IPS-NIHi7 (cell line): ENCODE measurements around the gene ATP8B4.
A peak's percentile ranks its signal among the peaks of the same experiment; 100 is the strongest.
"Not testable (repeated sequence)": the region's sequence is repeated elsewhere in the genome, so short reads cannot be mapped to it uniquely, and the experiment has no call there.

Experiments
- DNase-seq: peaks from one replicate; pipeline ENCODE4 v3.0.0; 2012; ENCODE audit warnings: mixed read lengths; ENCODE audit errors: extremely low spot score

The ATP8B4 gene

DNA sequence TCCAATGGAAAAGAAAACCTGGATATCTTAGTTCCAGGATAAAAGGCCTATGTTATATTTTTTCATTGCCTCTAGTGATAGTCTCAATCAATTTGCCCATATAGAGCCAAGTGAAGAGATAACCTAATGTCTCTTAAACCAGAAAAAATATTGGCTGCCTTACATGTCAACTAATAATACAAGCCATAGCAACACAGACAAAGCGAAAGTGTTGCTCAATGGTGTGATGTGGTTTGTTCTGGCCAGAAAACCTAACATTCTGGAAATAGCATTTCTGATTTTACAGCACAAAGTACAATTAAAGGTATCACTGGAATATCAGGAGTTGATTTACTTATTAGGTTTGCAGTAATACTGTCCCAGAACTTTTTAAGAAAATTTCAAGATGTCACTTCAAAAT, 101.5 kb downstream of the ATP8B4 start:
- DNase-seq: no peak

GRCh38 chr15:50016951-50017350, 102.1 kb downstream of the ATP8B4 start:
- DNase-seq: no peak

- DNase-seq: no peak
These were observed 106.2 kb downstream of the ATP8B4 start for GRCh38 chr15:50012790-50013189.

GRCh38 chr15:50009634-50010033, 109.4 kb downstream of the ATP8B4 start:
- no peak for DNase-seq

GRCh38 chr15:50003786-50004334, 115.2 kb downstream of the ATP8B4 start:
- peak; percentile 91 for DNase-seq

DNA sequence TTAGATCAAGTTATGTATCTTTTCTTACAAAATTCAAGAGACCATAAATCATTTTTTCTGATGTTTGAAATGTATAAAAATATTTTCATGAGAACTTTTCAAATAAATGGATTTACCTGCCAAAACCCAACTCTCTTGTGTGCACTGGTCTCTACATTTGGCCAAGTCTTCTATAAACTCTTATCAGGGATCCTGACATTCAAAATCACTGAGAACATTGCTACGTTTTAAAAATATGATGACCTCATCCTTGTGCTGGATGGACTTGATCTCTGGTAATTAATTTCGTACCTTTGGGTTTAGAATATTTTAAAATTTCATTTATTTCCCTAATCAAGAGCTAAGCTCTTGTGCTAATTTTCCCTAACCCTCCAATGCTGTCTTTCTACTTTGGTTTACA, 127.4 kb downstream of the ATP8B4 start:
- no peak for DNase-seq

DNA sequence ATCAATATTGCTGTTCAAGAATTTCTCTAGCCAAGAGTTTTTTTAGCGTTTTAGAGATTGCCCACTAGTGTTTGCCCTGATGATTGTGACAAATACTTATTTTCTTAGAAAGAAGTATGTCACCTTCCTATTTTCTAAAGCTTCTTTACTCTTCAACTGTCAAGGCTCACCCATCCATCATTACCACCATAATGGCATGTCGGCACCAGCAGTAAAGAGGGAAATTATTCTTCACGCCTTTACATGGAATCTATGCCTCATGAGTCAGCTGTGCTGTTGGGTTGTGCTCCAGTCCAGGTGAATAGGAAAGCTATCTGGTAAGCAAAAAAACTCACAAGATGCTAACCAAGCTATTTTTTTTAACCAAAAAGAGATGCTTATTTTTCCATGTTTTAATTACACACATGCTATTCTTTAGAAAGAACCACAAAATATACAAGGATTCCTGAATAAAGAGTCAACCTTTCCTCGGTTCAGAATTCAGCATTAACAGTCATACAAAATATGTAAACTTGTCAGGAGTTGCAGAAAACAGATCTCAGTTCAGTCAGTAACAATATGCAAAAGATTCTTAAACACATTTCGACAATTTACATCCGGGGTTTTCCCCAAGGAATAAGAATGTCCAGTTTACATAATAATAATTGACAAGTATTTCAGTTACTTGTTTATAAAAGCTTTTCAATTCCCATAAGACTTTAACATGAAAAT, 128.0 kb downstream of the ATP8B4 start:
- DNase-seq: no peak

- DNase-seq: no peak
These were observed 129.5 kb downstream of the ATP8B4 start for GRCh38 chr15:49989498-49989897.

DNA sequence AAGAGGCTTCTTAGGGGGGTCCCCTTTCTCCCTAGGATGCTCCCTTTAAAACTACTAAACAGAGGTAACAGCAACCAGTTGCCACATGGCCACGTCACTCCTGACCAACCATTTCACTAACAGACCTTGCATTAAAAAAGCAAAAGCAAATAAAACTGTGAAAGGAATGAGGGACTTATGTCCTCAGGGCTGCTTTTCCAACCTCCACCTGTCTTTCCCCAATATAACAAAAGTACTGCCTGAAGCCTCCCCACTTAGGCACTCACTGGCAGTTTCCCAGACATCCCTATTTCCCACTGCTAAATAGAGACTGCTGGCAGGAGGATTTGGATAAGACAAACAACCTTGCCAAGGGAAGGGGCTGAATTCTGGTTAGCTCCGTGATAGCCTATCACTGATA, 130.3 kb downstream of the ATP8B4 start:
- DNase-seq: no peak

GRCh38 chr15:49987896-49988295, 131.1 kb downstream of the ATP8B4 start:
- DNase-seq: no peak

- DNase-seq: no peak
These were observed 131.7 kb downstream of the ATP8B4 start for GRCh38 chr15:49987198-49987785.

DNA sequence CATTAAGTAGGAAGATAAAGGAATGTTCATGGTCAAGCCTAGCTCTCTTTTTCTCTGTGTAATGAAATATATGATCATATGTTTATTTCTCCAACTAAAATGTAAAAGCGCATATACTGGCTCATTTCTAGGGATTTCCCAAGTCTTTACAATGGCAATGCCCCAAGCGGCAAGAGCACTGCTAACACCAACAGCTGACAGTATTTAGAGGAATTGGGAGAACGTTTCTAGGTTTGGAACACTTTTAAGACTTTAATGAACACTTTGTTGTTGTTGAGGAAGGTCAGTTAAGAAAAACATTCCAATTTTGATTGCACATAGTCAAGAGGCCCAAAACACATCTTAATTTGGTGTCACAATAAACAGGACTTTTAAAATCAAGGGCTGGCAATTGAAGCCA, 132.7 kb downstream of the ATP8B4 start:
- DNase-seq: no peak

- no peak for DNase-seq
These were observed 133.6 kb downstream of the ATP8B4 start for GRCh38 chr15:49985463-49985862.

DNA sequence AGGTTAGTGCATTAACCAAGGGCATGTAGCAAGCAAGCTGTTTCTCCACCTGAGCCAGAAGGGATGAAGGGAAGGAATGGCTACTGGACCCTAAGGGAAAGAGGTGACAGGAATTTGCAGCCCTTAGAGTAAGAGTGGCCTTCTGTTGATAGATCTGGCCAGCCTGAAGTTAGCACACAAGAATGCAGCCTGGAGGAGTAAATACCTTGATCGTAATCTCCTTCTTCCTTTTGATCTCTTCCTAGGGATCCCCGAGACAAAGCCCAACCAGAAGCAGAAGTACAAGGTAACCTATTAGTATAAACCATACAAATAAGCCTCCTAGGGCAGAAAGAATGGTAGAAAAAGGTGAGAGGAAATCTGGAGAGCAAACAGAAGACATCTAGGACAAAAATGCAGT, 134.6 kb downstream of the ATP8B4 start:
- DNase-seq: peak; percentile 54

- DNase-seq: no peak
These were observed 136.4 kb downstream of the ATP8B4 start for GRCh38 chr15:49982584-49982983.

DNA sequence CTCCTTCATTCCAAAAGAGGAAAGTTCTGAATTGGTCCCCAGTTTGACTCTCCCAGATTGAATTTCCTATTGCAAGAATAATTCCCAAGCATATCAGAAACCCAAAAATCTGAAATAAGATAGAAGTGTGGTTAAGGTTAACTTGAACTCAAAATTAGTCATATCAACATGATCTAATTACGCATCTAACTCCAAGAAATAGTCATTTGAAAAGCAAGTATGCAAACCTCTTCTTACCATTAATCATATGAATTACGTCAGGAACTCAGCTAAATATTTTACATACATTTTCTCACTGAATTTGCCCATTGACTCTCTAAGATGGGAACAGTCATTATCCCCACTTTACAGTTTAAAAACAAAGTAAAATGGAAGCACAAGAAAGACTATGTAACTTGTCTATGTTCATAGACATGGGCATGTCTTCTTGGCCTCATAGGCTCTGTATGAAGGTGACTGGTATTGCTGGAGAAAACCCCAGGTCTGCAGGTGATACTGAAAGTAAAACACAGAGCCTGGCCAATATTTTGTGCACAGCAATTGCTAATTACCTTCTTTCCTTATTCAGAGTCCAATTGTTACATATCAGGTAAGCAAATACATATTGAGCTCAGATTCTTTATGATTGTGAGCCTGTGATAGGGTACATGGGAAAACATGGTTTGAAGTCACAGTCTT, 139.2 kb downstream of the ATP8B4 start:
- no peak for DNase-seq

DNA sequence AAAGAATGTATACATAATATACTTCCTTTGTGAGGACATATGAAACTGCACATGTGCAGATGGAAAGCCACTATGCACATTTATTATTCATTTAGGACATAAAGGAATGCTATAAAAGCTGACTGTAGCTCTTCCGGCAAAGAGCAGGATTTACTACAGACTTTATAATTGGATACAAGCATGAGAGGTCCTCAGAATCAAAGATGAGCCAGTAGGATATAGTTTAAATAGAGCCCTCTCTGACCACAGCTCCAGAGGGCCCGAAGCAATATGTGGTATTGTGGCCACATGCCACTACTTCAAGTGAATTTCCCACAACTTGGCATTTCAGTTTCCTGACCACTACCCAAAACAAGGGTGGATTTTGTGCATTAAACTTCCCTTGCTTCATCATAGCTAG, 140.9 kb downstream of the ATP8B4 start:
- no peak for DNase-seq

DNA sequence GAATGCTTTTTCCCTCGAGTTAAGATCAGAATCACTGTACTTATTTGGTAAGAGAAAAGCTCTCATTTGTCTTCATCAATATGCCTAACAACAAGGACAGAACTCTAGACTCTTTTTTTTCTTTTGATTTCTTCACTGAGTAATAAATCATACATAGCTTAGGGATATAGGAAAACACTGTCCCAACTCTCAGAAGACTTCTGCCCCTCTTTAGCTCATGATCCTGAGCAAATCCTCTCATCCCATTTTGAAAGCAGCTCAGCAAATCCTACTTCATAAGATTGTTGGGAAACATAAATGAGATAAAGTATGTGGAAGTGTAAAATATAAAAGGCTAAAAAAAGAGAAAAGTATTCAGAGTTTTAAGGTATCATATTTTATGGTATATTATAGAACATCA, 141.7 kb downstream of the ATP8B4 start:
- DNase-seq: no peak

DNA sequence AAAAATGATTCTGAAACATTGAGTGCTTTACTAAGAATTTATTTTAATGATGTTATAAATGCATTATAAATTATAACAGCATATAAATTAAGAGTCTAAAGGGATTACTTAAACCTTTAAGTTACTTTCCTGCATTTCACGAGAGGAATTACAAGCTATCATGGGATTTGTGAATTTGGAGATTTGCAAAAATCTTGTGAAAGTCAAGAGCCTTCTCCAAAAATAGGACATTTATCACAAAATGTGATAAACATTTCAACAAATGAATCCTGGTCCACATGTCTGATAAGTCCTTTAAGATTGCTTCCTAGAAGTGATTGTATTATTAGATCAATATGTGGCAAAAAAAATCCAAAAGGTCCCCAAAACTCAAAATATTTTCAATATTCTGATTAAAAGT, 154.5 kb downstream of the ATP8B4 start:
- no peak for DNase-seq

DNA sequence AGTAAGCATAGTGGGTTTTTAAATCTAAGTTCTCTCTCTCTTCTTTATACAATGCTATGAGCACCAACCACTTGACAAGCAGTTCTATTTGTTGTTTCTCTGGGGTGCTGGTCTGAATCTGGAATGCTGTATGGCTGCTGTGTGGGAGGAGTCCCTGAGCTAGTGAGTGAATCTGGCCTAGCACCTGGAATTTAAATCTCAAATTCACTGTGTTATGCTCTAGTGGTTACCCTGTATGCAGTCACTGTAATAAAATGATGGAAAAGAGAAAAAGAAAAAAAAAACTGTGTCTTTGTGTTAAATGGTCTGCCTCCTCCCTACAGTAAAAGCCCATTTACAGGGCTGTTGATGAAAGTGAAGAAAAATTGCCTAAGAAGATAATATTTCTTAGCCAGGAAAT, 155.0 kb downstream of the ATP8B4 start:
- DNase-seq: no peak

GRCh38 chr15:49963033-49963772, 155.8 kb downstream of the ATP8B4 start:
- DNase-seq: not testable (repeated sequence)

DNA sequence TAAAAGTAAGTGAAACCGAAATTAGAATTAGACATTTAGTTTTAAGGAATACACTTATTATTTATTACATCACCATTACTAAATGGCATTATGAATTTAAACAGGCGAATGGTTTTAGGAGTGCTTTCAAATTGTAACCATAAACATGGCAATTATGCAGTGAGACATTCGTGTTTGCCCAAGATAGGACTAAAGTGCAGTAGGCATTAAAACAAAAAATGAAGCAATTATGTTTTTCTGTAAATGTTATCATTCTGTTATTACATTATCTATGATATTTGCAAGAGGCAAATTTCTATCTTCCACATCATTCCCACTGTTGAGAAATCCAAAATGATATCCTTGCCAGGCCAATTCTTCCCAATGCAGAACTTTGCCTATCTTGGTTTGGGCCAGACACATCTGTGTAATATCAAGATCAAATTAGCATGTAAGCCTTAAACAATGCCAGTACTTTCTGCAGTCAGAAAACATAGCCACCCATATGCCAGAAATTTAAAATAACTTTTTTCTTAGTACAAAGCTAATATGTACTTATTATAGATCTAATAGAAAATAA, 156.9 kb downstream of the ATP8B4 start:
- no peak for DNase-seq
